NCI-H146 treated with DMSO at 0.1 percent for 48 hours (cell line): ENCODE data around the gene BBIP1.
"Not testable (repeated sequence)": the region's sequence is repeated elsewhere in the genome, so short reads cannot be mapped to it uniquely, and the experiment has no call there.

Experiments used
- DNase-seq: peaks from one replicate; lab custom pipeline; 2025; ENCODE audit not compliant: unreplicated experiment; lab: John Stamatoyannopoulos, UW

BBIP1 gene

DNA sequence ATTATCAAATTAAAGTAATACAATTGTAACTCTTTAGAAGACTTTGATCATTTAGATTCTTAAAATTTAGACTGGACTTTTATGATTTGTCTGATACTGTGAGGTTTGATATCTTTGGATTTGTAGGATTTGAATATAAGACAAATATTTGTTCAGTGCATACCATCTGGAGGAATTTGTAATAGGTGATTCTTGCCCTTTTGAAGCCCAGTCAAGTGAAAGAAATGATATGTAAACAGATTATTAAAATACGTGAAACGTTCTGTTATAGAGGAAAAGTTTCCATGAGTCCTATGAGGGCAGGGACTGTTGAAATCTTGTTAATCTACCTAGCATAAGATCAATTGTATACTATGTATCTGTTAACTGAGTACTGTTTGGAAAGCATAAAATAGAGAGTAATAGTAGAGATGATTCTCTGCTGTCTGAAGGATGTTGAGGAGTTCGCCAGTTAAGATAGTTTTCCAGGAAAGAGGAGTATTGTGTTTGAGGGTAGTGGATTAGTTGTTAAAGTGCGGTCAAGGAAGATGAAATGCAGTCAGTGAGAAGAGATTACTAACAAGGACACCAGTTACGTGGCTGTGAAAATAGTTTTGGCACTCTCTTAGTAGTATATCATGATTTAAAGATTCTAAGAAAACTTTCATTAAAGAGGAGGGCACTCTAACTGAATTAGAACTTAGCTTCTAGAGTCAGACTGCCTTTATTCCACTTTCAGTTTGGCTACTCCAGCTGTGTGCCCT is 32.9 kb downstream of the BBIP1 start:
- peak; percentile 1 for DNase-seq

DNA sequence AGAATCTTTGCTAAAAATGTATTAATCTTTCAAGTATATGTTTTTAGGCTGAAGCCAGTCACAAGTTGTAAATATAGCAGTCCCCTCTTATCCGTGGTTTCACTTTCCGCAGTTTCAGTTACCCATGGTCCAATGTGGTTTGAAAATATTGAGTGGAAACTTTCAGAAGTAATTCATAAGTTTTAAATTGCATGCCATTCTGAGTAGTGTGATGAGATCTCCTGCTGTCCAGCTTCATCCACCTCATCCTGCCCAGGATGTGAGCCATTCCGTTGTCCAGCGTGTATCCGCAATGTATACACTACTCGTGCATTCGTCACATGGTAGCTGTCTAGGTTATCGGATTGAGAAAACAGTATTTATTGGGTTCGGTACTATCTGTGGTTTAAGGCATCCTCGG is 35.1 kb downstream of the BBIP1 start:
- no peak for DNase-seq

DNA sequence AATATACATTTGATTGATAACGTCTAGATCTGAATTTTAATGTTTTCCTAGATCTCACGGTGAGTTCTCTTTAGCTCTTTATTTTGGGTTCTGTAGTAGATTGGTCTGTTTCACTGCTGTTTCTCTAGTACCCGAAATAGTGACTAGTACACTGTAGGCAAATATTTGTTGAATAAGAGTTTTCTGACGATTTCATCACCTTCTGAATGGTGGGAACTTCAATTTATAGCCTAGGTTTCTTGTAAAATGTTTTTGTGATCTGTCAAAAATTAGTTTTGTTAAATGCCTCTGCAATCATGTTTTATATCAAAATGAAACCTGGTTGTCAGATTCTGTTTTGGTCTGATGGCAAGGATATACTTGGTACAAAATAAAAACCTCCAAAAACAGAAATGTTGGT is 37.1 kb downstream of the BBIP1 start:
- no peak for DNase-seq

DNA sequence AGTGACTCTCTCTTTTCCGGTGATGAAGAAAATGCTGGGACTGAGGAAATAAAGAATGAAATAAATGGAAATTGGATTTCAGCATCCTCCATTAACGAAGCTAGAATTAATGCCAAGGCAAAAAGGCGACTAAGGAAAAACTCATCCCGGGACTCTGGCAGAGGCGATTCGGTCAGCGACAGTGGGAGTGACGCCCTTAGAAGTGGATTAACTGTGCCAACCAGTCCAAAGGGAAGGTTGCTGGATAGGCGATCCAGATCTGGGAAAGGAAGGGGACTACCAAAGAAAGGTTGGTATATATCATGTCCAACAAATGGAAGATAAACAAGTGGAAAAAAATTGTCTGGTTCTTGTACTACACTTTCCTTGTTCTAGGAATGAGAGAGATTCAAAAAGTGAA is 37.7 kb downstream of the BBIP1 start:
- DNase-seq = no peak

DNA sequence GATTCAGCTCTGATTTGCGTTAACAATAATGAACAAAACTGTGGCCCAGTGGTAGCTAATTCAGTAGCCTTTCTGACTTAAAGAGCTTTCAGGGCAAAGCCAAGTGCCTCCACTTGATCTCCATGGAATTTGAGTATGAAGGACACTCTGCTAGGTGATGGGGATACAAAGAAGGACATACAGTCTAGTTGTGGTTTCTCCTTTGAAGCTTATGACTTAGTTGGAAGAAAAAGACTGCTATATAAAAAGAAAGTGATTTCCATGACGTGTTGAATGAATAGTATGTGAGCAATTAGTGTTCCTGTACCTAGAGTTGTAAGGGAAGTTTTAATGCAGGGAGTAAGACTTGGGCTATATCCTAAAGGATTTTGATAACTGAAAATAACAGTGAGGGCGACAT is 39.0 kb downstream of the BBIP1 start:
- no peak for DNase-seq

DNA sequence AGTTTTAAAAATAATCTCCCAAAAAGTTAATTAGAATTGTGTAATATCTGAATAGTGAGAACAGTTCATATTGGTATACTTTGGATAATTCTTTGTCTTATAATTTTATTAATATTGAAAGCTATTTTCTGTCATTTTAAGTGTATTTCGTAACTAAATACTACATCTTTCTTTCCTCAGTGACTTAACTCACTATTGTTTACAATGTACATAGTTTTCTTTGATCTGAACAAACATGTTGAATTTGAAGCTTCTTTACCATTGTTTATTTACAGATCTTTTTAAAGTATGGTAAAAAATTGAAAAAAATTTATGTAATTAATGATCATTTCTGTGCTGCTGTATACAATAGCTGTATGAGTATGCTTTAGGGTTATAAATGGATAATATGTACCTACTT is 42.2 kb downstream of the BBIP1 start:
- DNase-seq = no peak

DNA sequence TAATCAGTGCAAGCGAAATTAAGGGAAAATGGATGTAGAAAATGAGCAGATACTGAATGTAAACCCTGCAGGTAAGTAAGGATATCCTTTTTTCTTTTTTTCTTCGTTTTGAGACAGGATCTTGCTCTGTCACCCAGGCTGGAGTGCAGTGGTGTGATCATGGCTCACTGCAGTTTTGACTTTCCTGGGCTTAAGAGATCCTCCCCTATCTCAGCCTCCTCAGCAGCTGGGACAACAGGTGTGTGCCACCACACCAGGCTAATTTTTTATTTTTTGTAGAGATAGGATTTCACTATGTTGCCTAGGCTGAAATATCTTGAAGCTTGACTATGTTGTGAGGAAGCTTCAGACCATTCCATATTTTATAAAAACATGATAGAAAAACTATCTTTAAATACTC is 43.0 kb downstream of the BBIP1 start:
- DNase-seq = no peak

DNA sequence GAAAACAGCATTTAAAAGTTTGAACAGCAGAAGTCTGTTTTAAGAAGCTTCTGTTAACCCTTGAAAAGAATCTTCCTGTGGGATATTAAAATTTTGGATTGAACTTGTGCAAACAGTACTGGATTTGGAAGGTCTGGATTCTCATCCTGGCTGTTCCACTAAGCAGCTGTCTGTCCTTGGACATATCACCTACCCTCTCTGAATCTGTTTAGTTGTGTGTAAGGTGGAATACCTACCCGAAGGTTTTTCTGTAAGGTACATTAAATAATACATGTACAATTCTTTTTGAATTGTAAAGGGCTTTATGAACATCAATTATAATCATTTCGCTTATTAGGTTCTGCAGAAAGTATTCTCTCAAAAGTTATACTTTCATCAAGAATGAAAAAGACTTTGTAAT is 45.0 kb downstream of the BBIP1 start:
- no peak for DNase-seq

DNA sequence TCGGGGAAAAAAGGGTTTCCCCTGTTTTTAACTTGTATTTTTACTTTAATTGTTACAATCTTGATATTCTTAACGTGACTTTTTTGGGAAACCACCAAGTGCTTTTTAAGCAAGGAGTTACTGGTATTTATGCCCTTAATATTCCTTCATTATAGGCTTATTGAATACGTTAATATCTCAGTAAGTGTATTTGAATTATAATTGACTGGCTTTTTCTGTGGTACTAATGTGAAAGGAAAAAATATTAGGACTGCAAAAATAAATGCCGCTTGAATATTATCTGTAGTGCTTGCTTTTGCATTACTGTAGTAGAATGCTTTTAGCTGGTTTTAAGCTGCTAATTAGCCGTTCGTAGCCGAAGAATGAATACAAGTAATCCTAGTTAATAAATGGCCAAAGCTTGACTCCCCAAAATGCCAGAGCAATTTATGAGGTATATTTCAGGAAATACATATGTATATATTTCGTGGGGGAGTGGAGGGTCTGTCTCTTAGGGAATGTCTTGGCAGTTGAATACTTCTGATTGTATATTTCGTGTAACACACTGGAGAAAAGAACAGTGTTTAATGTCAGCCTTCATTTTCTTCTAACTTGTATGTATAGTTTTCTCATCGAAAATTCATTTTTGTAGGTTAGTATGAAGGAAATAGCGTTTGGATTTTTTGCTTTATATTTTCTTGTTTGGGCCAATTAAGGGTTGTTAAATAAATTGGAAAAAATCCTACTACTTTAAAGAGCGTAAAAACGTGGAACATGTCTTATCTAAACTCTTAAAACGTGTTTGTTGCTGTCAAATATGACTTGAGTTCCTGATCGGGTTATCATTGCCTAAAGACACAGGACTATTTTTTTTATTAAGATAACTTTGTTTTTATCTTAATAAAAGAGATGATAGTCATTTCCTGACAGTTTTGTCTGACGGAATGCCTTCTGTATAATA is 45.7 kb downstream of the BBIP1 start:
- DNase-seq = peak; percentile 21

DNA sequence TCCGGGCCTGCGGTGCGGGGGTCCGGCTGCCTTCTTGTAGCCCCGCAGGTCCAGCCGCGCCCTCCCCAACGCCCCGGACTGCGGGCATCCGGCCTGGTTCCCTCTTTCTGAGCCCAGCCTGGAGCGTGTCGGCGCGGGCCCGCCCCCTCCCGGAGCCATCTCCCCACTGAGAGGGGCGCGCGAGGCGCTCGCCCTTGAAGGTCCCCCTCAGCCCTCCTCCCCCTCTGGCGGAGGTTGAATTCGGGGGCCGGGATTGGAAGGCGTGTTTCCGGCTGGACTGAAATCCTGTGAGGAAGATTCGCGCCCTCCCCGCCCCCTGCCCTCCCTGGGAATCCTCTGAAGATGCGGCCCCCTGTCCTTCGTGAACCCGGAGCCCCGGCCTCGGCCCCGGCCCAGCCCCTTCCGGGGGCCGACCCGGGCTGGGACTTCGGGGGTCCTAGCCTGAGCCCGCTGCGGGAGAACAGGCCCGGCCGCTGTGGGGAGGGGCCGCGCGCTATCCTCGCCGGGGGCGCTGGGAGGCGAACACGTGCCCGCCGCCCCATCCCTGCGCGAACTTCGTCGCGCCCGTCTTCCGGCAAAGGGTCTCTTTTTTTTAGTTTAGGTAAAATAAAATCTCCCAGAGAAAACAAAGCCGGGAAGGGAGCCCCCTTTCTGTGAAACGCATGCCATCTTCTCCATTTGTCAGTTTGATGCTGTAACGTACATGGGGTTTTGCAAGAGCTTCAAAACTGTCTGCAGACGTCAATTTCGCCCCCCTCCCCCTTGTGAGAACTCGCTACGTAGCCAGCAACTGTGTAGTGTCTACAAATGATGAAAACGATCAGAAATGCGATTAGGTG is 46.6 kb downstream of the BBIP1 start:
- DNase-seq = peak; percentile 56

DNA sequence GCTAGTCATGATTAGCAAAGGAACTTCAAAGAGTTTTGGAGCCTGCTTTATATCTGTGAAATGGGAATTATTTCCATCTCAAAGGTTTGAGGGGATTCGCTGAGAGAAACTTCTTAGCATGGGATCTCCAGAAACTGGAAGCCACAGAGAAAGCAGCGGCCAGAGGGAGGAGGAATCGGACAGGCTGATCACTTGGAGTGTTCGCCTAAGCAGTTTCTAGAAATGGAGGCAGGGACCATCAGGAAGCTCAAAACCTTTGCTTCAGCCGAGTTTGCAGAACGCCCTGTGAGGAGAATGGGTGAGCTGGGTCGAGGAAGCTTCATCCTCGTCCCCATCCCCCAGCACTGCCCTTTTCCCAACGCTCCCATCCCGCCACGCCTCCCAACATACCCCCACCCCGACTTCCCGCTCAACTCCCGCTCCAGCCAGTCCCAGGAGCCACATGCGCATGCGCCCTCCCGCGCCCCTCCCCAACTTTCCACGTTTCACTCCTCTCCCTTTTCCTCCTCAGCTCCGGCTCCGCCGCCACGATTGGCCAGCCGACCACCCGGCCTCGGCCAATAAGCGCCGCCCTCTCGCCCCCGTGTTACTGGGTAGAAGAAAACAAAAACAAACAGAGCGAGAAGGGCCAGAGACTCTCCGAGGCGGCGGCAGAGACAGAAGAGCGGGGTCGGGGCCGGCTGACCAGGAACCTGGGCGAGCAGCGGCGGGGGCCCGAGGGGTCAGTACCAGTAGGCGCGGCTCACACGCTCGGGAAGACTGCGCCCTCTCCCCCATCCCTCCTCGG is 47.5 kb downstream of the BBIP1 start, which contains the start of gene PDCD4:
Gene PDCD4 (plus strand): TSS at position 631 of the 787 bp plus-strand sequence. CDS start 4,100 bp downstream, outside the sequence.
- peak; percentile 97 for DNase-seq

DNA sequence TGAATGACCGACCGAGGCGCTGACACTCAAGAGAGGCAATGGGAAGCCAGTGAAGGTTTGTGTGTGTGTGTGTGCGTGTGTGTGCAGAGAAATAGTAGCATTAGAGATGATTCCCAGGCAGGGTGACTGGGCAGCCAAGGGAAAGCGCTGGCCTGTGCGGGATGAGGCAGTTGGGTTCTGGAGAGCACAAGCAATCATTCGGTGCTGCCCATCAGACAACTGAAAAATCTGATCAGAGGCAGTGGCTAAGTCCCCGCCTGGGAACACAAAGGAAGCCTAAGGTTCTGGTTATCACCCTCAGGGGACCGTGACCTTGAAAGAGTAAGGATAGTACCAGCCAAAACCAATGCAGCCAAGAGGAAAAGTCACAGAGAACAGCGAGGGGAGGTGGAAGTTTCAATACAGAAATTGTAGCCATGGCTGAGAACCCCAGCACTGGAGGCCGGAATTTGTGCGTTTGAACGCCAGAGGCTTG is 48.1 kb downstream of the BBIP1 start:
- DNase-seq = no peak

DNA sequence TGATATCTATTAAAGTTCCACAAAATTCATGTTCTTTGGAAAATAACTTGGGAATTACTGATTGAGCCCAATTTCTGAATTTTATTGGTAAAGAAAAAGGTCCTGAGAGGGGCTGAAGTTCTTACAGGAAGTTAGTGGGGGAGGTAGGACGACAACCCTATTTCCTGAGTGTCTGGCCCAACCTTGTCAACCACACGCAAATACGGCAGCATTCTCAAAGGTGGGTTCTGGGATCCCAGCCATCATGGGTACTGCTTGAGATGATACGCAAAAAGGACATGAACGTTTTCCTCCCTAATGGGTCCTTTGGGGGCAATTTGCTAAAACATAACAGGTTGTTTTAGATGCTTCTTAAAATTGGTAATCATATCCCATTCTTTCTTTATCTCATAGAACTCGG is 50.0 kb downstream of the BBIP1 start:
- no peak for DNase-seq

DNA sequence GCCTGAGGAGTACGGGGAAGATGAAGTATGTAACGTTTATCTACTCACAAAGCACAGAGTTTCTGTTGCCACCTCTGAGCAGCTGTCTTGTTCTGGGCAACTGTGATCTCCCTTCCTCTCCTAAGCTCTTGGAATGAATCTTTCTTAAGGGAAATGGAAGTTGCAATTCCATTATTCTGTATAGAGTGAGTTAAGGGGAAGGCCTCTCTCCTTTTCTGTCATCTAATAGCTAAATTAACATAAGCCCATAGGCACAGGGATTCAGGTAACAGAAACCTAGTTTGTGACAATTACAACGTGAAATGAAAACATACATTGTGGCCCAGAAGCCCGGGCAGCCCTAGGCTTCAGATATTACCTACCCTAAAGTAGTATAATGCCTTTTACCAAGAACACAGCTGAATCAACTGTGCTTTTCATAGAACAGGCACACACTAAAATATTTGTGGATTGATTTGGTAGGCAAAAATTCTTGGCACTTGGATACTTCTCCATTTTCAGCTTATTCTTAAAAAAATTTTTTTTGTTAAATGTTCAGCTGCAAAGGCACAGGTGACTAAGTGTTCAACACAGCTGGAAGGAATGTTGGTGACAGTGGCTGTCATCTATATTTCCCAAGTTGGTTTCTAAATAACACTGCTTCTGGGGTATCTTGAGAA is 51.0 kb downstream of the BBIP1 start:
- DNase-seq = no peak

DNA sequence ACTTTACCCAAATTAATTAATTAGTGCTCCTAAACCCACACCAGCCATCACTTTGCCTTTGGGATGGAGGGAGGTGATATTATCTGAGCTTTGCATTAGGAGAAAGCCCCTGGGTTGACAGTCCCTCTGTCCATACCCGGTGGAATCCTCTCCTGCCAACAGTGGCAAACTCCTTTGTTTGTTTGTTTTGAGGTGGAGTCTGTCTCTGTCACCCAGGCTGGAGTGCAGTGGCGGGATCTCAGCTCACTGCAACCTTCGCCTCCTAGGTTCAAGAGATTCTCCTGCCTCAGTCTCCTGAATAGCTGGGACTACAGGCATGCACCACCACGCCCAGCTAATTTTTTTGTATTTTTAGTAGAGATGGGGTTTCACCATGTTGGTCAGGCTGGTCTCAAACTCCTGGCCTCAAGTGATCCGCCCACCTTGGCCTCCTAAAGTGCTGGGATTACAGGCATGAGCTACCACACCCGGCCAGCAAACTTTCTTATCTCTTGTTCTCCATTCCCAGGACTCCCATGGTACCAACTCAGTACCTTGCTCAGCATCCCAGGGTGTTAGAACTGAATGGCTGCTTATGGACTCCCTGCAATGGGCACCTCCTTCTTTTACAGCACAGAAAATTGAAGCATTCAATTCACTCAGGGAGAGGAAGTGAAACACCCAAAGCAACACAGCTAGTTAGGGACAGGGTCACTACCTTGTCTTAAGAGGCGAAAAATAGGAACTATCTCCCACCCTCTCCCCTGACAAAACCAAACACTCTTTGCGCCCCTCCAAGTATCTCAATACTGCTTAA is 51.8 kb downstream of the BBIP1 start:
- DNase-seq = not testable (repeated sequence)

DNA sequence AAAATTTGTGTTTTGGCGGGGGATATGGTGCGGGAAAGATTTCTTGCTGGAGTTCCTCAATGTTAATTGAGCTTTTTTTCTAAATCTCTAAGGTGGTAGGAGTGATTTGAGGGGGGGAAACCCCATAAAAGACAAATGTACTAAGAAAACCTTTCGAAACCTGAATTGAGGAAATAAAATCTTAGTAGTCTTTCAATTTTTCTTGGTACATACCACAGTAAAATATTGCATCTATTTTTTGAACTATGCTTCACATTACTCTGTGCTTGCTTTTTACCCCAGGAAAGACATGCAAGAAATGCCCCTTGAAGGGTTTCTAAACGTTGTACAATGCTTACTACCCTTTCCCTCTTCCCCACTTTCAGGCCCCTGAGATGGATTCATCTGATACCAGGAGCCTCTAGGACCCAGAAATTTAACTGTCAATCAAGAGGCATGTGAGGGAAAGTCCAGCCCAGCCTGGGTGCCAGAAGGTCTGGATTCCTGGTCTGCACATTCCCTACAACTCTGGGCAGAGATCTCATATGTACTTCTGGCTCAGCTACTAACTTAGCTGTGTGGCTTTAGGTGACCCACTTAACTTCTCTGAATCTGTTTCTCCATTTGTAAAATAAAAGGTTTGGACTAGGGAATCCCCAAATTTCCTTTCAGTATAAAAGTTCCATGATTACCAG is 53.0 kb downstream of the BBIP1 start:
- no peak for DNase-seq

DNA sequence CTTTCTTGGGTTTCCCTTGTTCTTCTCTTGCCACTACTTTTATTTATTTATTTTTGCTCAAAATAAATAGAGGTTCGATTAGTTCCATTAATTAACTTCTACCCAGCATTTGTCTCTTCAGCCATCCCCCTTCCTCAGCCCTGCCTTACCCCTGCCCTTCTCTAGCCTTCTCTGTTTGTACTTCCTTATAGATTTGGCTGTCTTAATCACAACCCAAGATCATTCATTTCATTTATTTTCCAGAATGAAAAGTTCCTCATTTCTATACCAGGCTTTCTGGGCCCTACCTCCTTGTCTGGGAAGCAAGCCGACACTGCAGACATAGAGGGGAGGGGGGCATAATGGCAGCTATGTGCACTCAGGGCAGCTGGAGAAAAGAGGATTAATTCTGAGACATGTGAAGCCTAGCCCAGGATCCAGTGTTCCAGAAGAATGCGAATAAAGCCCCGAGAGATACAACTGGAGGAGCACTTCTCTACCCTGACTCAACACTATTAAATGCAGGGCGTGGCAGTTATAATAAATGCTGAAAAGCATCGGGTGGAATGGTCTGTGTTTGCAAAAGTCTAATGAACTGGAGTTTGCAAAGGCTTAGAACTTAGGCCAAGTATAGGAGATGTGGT is 53.7 kb downstream of the BBIP1 start:
- DNase-seq = no peak

DNA sequence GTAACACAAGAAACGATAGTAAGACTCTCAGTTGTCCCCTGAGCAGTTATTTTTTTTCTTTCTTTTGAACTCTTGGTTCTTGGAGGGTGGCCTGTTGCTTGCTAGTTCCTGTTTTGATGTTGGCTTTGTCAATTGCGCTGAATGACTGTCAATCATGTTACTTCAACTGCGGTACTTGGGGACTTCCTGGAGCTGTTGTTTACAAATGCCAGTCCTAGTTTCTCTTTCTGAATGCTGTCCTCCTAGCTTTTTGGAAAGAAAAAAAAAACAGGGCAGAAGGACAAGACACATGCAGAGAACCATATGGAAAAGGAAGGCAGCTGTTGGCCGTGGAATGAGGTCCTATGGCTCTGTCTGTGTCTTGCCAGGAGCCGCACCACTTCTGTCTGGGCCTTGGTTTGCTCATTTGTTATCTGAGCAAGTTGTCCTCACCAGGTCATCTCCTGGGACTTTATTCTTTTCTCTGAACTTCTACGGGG is 54.3 kb downstream of the BBIP1 start:
- no peak for DNase-seq
